Hindlimb muscle (tissue), 1 donor: ENCODE measurements around the gene PHF2. TPM values are rescaled to one million over a fixed set of nuclear protein-coding genes. Genes with fewer than 3 reads are reported as not detected.

Experiments
- DNase-seq: peaks from one replicate; pipeline ENCODE4 v3.0.0-alpha.2; 2013
- polyA plus RNA-seq: library from polyadenylated mRNA; unstranded; fragments of 120-200 nt; gene quantifications from one replicate; pipeline ENCODE4 v1.2.1, GENCODE V29; 2013; ENCODE audit not compliant: insufficient read length

Gene PHF2
- polyA plus RNA-seq, 1 donor: 40.8 TPM

GRCh38 chr9:93682155-93682968 is 106.0 kb downstream of the PHF2 start:
- no peak for DNase-seq

GRCh38 chr9:93683331-93684134 is 107.1 kb downstream of the PHF2 start:
- DNase-seq: no peak

GRCh38 chr9:93684161-93684765 is 107.9 kb downstream of the PHF2 start:
- no peak for DNase-seq

- no peak for DNase-seq
Observed at GRCh38 chr9:93684806-93685543, 108.6 kb downstream of the PHF2 start.

GRCh38 chr9:93686127-93686879 is 109.9 kb downstream of the PHF2 start:
- DNase-seq: no peak

- no peak for DNase-seq
Observed at GRCh38 chr9:93686880-93687236, 110.5 kb downstream of the PHF2 start.

- no peak for DNase-seq
Observed at GRCh38 chr9:93690618-93691017, 114.2 kb downstream of the PHF2 start.

GRCh38 chr9:93693129-93693528 is 116.7 kb downstream of the PHF2 start:
- no peak for DNase-seq

- DNase-seq: no peak
Observed at GRCh38 chr9:93697352-93698139, 121.2 kb downstream of the PHF2 start.

- no peak for DNase-seq
Observed at GRCh38 chr9:93698140-93698908, 121.9 kb downstream of the PHF2 start.

- no peak for DNase-seq
Observed at GRCh38 chr9:93699650-93700049, 123.3 kb downstream of the PHF2 start.

GRCh38 chr9:93701494-93702218 is 125.3 kb downstream of the PHF2 start:
- DNase-seq: no peak

- no peak for DNase-seq
Observed at GRCh38 chr9:93702261-93702660, 125.9 kb downstream of the PHF2 start.

GRCh38 chr9:93708289-93708986 is 132.1 kb downstream of the PHF2 start:
- no peak for DNase-seq

- DNase-seq: no peak
Observed at GRCh38 chr9:93708987-93709302, 132.6 kb downstream of the PHF2 start.

GRCh38 chr9:93709600-93710369 is 133.4 kb downstream of the PHF2 start:
- no peak for DNase-seq

- no peak for DNase-seq
Observed at GRCh38 chr9:93710370-93710723, 134.0 kb downstream of the PHF2 start.

- DNase-seq: no peak
Observed at GRCh38 chr9:93711002-93711401, 134.6 kb downstream of the PHF2 start.
